Keratinocyte (primary cell): ENCODE results near the gene POLK.

Experiments used
- CTCF ChIP-seq, 3 experiments: IDR thresholded peaks in 1 of 3; conservative IDR thresholded peaks in 1 of 3; optimal IDR thresholded peaks in 1 of 3; 2 replicates in 2 of 3; 3 replicates in 1 of 3; pipeline versions ENCODE3 to v1.5.1; 2011; ENCODE audit warnings: low read length in 3 of 3, mild to moderate bottlenecking in 3 of 3, moderate library complexity in 2 of 3, control low read depth in 1 of 3, inconsistent platforms in 1 of 3; ENCODE audit not compliant: insufficient read depth in 2 of 3; ENCODE audit errors: extremely low read depth in 1 of 3
- EZH2 ChIP-seq: IDR thresholded peaks from one replicate; pipeline ENCODE4 v1.6.1; 2012; ENCODE audit warnings: inconsistent platforms, mild to moderate bottlenecking, low read length, moderate library complexity

DNA sequence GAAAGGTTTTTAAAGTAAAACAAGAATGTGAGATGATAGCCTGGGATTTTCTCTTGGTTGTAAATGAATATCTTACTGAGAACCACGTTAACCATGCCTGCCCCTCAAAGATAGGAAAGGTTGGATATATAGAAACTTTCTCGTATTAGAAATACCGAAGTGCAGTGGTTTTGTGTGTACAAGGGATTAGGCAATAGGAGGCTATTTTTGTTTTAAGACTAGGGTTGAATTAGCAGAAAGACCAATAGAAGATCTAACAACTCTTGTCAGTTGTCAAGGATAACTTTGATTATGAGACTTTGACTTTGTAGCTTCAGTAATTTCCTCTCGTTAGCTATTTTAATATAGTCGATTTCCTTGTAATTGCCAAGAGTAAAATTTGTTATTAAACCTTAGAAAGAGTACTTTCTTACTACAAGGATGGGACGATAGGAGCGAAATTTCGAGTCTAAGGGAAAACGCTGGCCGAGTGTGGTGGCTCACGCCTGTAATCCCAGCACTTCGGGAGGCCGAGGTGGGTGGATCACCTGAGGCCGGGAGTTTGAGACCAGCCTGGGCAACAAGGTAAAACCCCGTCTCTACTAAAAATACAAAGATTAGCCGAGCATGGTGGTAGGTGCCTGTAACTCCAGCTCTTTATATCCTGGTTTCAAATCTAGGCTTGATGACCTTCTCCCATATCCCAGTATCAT, 838 bp downstream of the POLK start:
- TF ChIP-seq CTCF (optimal IDR thresholded peaks at IDR 0.05 in 1 of 3, IDR thresholded peaks at IDR 0.05 in 1 of 3, conservative IDR thresholded peaks at IDR 0.05 in 1 of 3; ENCODE audit: extremely low read depth in 1 of 3, insufficient read depth in 2 of 3, low read length in 3 of 3), result no peak
- TF ChIP-seq EZH2, result no peak
